ENCODE measurements around the gene CNTNAP5.

DNA sequence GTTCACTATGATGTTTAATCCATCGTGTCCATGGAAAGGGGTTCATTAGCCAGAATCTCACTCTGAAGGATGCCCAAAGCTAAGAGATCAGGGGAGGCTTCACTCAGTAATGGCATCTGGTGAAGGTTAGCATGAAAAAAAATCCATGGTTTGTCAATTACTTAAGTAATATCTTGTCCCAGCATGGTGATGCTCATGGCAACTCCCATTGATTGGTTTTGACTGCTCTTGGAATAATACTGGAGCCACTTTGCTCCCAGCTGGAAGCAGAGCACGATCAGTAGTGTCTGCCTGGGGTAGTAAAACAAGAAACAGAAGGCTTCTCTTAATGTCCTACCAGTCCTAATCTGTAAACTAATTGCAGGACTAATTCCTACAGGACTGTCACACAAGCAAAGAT lies 799.4 kb downstream of the CNTNAP5 start:
- TF ChIP-seq, protein P1, sequence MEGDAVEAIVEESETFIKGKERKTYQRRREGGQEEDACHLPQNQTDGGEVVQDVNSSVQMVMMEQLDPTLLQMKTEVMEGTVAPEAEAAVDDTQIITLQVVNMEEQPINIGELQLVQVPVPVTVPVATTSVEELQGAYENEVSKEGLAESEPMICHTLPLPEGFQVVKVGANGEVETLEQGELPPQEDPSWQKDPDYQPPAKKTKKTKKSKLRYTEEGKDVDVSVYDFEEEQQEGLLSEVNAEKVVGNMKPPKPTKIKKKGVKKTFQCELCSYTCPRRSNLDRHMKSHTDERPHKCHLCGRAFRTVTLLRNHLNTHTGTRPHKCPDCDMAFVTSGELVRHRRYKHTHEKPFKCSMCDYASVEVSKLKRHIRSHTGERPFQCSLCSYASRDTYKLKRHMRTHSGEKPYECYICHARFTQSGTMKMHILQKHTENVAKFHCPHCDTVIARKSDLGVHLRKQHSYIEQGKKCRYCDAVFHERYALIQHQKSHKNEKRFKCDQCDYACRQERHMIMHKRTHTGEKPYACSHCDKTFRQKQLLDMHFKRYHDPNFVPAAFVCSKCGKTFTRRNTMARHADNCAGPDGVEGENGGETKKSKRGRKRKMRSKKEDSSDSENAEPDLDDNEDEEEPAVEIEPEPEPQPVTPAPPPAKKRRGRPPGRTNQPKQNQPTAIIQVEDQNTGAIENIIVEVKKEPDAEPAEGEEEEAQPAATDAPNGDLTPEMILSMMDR (IDR thresholded peaks at IDR 0.05; ENCODE audit: low read depth, low read length) = no peak
- no peak for TF ChIP-seq POLR2A (IDR thresholded peaks at IDR 0.05; ENCODE audit: extremely low read depth, insufficient read length)
- TF ChIP-seq, protein P2, sequence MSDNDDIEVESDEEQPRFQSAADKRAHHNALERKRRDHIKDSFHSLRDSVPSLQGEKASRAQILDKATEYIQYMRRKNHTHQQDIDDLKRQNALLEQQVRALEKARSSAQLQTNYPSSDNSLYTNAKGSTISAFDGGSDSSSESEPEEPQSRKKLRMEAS (IDR thresholded peaks at IDR 0.05; ENCODE audit: low read depth, low read length) = no peak
- no peak for TF ChIP-seq MYC (IDR thresholded peaks at IDR 0.05; ENCODE audit: low read depth, low read length)
